Activated naive CD4-positive, alpha-beta T cell treated with anti-CD3 and anti-CD28 coated beads for 36 hours (primary cell): ENCODE measurements around the gene C19orf67. TPM values are rescaled to one million over a fixed set of nuclear protein-coding genes. Genes with fewer than 3 reads are reported as not detected.
A peak's percentile ranks its signal among the peaks of the same experiment; 100 is the strongest.

Source experiments
- CTCF ChIA-PET: fragments of 350-600 bp; sonication (Branson Sonifier 250); formaldehyde crosslinking; loops from one replicate; lab custom pipeline; 2021; ENCODE audit warnings: antibody characterized with exemption; lab: Charles Lee
- DNase-seq: peaks from one replicate; pipeline ENCODE4 v3.0.0-alpha.2; 2020
- H3K27ac Mint-ChIP-seq: one replicate; pipeline ENCODE4 v1.8.0; 2021; ENCODE audit warnings: mild to moderate bottlenecking, mixed read lengths
- H3K27me3 Mint-ChIP-seq: one replicate; pipeline ENCODE4 v1.8.0; 2021; ENCODE audit warnings: low read depth, mixed read lengths
- H3K36me3 Mint-ChIP-seq: one replicate; pipeline ENCODE4 v1.8.0; 2021; ENCODE audit warnings: low read depth, mixed read lengths
- H3K4me1 Mint-ChIP-seq: one replicate; pipeline ENCODE4 v1.8.0; 2021; ENCODE audit warnings: low read depth, mixed read lengths
- H3K4me3 Mint-ChIP-seq: one replicate; pipeline ENCODE4 v1.8.0; 2021; ENCODE audit warnings: mild to moderate bottlenecking, moderate library complexity, mixed read lengths
- H3K9me3 Mint-ChIP-seq: one replicate; pipeline ENCODE4 v1.8.0; 2021; ENCODE audit warnings: mixed read lengths
- intact Hi-C: fragments of 100-400 bp; cut with micrococcal nuclease; formaldehyde crosslinking; loops from one replicate; pipeline ENCODE4 v1.15.1; 2023
- total RNA-seq, 2 experiments: library from RNA; stranded (reverse); gene quantifications; one replicate each; pipeline ENCODE4 v1.2.3, GENCODE V29; 2021

Gene C19orf67
- total RNA-seq, 2 experiments from 2014 or later, result not detected

- no peaks in the 10 kb centered on the region for H3K27me3 Mint-ChIP-seq
- intact Hi-C loops, result no loop called here
- H3K4me1 Mint-ChIP-seq, result no peaks in the 10 kb centered on the region
- no peak for DNase-seq
- H3K4me3 Mint-ChIP-seq, result no peak overlapping the region
- CTCF ChIA-PET, result interaction anchor here (1.2 kb wide), 1 partner anchor 9 kb away, joined by 3 read pairs; no protein-coding TSS in a partner anchor
- H3K36me3 Mint-ChIP-seq, result peaks cover 3% of the 10 kb centered on the region
- no peak overlapping the region for H3K27ac Mint-ChIP-seq
- H3K9me3 Mint-ChIP-seq, result no peaks in the 10 kb centered on the region
Observed at GRCh38 chr19:14105680-14106079, 20.1 kb upstream of the C19orf67 start.

DNA sequence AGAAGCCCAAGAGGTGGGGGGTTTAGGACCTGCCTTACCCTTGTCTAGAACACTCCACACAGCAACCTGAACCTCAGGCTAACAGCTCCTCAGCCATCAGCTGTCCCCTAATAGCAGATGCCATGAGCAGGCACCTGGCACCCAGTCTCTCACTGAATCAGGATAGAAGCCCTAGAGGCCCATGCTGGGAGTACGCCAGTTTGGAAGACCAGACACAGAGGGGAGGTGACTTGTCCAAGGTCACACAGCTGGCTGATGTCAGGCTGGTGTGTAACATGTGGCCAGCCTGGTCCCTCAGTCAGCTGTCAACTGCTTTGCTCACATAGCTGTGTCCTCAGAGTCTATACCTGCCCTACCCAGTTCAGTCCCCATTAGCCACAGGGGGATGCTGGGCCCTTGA is 17.7 kb upstream of the C19orf67 start:
- no peak for DNase-seq
- intact Hi-C loops, result no loop called here
- Mint-ChIP-seq H3K4me3 (no peak overlapping the region), H3K9me3 (no peaks in the 10 kb centered on the region), H3K36me3 (peaks cover 4% of the 10 kb centered on the region), H3K27ac (no peak overlapping the region), H3K27me3 (no peaks in the 10 kb centered on the region), H3K4me1 (no peaks in the 10 kb centered on the region)
- CTCF ChIA-PET, result no interaction called here

GRCh38 chr19:14102756-14103155 is 17.2 kb upstream of the C19orf67 start:
- intact Hi-C loops, result no loop called here
- no peaks in the 10 kb centered on the region for H3K27me3 Mint-ChIP-seq
- no peaks in the 10 kb centered on the region for H3K9me3 Mint-ChIP-seq
- H3K4me1 Mint-ChIP-seq, result no peaks in the 10 kb centered on the region
- peak overlapping the region; percentile 13 for H3K27ac Mint-ChIP-seq
- DNase-seq, result no peak
- peaks cover 4% of the 10 kb centered on the region for H3K36me3 Mint-ChIP-seq
- CTCF ChIA-PET, result interaction anchor here (0.6 to 1.4 kb wide), 2 partner anchors 12 to 242 kb away, joined by 3 to 5 read pairs; no protein-coding TSS in a partner anchor
- H3K4me3 Mint-ChIP-seq, result no peak overlapping the region

GRCh38 chr19:14102102-14102696 is 16.6 kb upstream of the C19orf67 start:
- CTCF ChIA-PET, result interaction anchor here (0.6 to 1.4 kb wide), 2 partner anchors 13 to 242 kb away, joined by 3 to 5 read pairs; no protein-coding TSS in a partner anchor
- intact Hi-C loops, result no loop called here
- H3K27me3 Mint-ChIP-seq, result no peaks in the 10 kb centered on the region
- H3K4me1 Mint-ChIP-seq, result no peaks in the 10 kb centered on the region
- no peak overlapping the region for H3K4me3 Mint-ChIP-seq
- H3K9me3 Mint-ChIP-seq, result no peaks in the 10 kb centered on the region
- peaks cover 4% of the 10 kb centered on the region for H3K36me3 Mint-ChIP-seq
- no peak overlapping the region for H3K27ac Mint-ChIP-seq
- no peak for DNase-seq

DNA sequence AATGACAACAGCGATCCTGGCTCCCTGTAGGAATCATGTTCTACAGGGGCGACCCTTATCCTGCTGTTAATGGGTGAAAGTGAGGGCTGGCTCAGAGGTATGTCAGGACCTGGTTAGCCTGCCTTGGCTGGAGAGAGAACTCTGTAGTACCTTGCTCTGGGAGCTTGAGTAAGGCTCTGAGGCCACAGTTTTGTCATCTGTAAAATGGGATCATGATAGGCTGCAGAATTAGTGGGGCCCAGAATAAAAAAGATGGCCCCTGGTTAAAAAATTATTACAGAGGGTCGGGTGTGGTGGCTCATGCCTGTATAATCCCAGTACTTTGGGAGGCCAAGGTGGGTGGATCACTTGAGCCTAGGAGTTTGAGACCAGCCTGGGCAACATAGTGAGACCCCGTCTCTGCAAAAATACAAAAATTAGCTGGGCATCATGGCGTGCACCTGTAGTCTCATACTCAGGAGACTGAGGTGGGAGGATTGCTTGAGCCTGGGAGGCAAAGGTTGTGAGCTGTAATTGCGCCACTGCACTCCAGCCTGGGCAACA is 15.5 kb upstream of the C19orf67 start:
- Mint-ChIP-seq H3K27ac (no peak overlapping the region), H3K27me3 (no peaks in the 10 kb centered on the region), H3K9me3 (no peaks in the 10 kb centered on the region), H3K4me3 (no peak overlapping the region), H3K36me3 (peaks cover 8% of the 10 kb centered on the region), H3K4me1 (no peaks in the 10 kb centered on the region)
- CTCF ChIA-PET, result interaction anchor here (1.4 kb wide), 1 partner anchor 14 kb away, joined by 5 read pairs; no protein-coding TSS in a partner anchor
- intact Hi-C loops, result no loop called here
- DNase-seq, result no peak

DNA sequence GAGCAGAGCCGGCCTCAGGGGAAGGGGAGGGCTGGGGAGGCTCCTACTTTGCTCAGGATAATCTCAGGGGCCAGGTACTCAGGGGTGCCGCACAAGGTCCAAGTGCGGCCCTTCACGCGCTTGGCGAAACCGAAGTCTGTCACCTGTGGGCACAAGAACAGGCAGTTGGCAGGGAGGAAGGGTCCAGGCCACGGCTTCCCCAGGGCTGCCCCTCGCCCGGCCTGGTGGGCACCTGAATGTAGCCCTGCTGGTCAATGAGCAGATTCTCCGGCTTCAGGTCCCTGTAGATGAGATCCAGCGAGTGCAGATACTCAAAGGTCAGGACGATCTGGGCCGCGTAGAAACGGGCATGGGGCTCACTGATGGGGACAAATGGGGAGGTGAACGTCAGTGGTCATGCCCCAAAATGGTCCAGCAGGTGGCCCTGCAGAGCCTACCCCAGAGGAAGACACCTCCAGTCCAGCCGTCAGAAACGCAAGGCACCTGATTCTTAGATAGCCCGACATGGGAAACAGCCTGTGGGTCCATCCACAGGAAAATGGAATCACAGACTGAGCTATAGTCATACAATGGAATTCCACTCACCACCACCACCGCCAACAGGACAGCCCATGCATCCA is 12.1 kb upstream of the C19orf67 start:
- no peak for DNase-seq
- Mint-ChIP-seq H3K4me3 (no peak overlapping the region), H3K36me3 (peaks cover 12% of the 10 kb centered on the region), H3K4me1 (no peaks in the 10 kb centered on the region), H3K27me3 (no peaks in the 10 kb centered on the region), H3K27ac (no peak overlapping the region), H3K9me3 (peaks cover 8% of the 10 kb centered on the region)
- intact Hi-C loops, result no loop called here
- CTCF ChIA-PET, result interaction anchor here (1.0 kb wide), 1 partner anchor 235 kb away, joined by 3 read pairs; no protein-coding TSS in a partner anchor

- Mint-ChIP-seq H3K4me3 (no peak overlapping the region), H3K27me3 (no peaks in the 10 kb centered on the region), H3K27ac (no peak overlapping the region), H3K9me3 (peaks cover 15% of the 10 kb centered on the region), H3K36me3 (peaks cover 15% of the 10 kb centered on the region), H3K4me1 (peaks cover 9% of the 10 kb centered on the region)
- intact Hi-C loops, result no loop called here
- DNase-seq, result no peak
- CTCF ChIA-PET, result interaction anchor here (0.6 to 1.2 kb wide), 2 partner anchors 9 to 40 kb away, joined by 3 to 5 read pairs; partner anchors contain the start of gene ASF1B
Observed at GRCh38 chr19:14096272-14096992, 10.8 kb upstream of the C19orf67 start.

DNA sequence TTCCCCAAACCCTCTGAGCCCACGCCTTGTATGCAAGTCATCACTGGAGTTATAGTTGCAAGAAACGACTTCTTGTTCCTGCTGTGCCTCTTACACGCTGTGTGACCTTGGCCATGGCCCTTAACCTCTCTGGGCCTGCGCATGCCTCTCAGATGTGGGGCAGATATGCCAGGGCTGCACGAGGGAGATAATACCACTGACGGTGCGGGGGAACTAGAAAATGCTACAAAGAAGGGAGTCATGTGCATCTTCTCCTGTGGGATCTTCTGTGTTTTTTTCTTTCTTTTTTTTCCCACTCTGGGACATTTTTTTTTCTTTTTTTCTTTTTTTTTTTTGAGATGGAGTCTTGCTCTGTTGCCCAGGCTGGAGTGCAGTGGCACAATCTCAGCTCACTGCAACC is 9.3 kb upstream of the C19orf67 start:
- Mint-ChIP-seq H3K4me3 (no peak overlapping the region), H3K27ac (no peak overlapping the region), H3K4me1 (peaks cover 10% of the 10 kb centered on the region), H3K36me3 (peaks cover 13% of the 10 kb centered on the region), H3K9me3 (peaks cover 15% of the 10 kb centered on the region), H3K27me3 (no peaks in the 10 kb centered on the region)
- CTCF ChIA-PET, result interaction anchor here (1.4 kb wide), 1 partner anchor 19 kb away, joined by 4 read pairs; no protein-coding TSS in a partner anchor
- no peak for DNase-seq
- intact Hi-C loops, result no loop called here

DNA sequence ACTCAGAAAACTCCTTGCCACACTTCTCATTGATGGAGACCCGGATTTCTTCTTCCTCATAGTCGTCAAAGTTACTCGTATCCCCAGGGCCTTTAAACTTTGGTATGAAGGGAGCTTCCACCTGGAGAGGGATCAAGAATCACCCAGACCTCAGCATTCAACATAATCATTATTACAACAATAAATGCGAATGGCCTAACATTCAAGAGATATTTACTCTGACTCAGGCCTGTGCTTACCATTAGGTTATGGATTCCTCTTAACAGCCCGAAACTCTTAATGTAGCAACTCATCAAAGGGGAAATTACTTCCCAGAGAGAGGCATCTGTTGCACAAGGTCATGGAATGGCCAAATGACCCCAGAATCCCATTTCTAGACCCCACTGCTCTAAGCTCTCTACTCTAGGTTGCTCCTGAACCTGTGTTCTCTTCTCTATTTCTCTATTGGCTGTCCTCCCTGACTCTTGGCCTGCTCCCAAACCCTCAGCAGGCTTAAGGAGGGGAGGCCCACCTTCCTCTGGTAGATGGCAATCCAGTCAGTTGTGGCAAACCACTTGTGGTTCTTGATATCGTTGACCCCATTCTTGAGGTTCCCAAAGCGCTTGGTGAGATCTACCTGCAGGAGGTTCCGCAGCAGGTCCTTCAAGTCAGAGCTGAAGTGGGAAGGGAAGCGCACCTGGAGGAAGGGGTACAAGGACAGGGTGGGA is 7.7 kb upstream of the C19orf67 start:
- no peak for DNase-seq
- intact Hi-C loops, result no loop called here
- peak overlapping the region; percentile 27 for H3K4me3 Mint-ChIP-seq

GRCh38 chr19:14091813-14092462 is 6.4 kb upstream of the C19orf67 start:
- intact Hi-C loops, result loop anchor here (1.0 kb wide), 4 partner anchors 11 to 44 kb away; partner anchors contain the start of genes ASF1B and PRKACA
- H3K9me3 Mint-ChIP-seq, result peaks cover 15% of the 10 kb centered on the region
- CTCF ChIA-PET, result interaction anchor here (0.9 to 1.0 kb wide), 3 partner anchors 22 to 344 kb away, joined by 3 to 4 read pairs (median 3); partner anchors contain the start of gene ASF1B
- peak; percentile 68 for DNase-seq
- H3K27me3 Mint-ChIP-seq, result no peaks in the 10 kb centered on the region
- H3K27ac Mint-ChIP-seq, result peak overlapping the region; percentile 97
- H3K4me1 Mint-ChIP-seq, result peaks cover 24% of the 10 kb centered on the region
- H3K36me3 Mint-ChIP-seq, result peaks cover 22% of the 10 kb centered on the region
- peak overlapping the region; percentile 96 for H3K4me3 Mint-ChIP-seq

More for the DNA sequence above, 7.7 kb upstream of the C19orf67 start:
- peaks cover 15% of the 10 kb centered on the region for H3K9me3 Mint-ChIP-seq
- H3K27me3 Mint-ChIP-seq, result no peaks in the 10 kb centered on the region
- H3K36me3 Mint-ChIP-seq, result peaks cover 19% of the 10 kb centered on the region
- no peak overlapping the region for H3K27ac Mint-ChIP-seq
- CTCF ChIA-PET, result interaction anchor here (1.1 to 1.2 kb wide), 2 partner anchors 22 to 43 kb away, joined by 4 to 5 read pairs; partner anchors contain the start of gene ASF1B
- peaks cover 20% of the 10 kb centered on the region for H3K4me1 Mint-ChIP-seq
